Activated naive CD4-positive, alpha-beta T cell treated with anti-CD3 and anti-CD28 coated beads, Interleukin-2, amount 10 ng/mL, durations not matched to agents 7 days and 5 days (primary cell): ENCODE measurements around the gene DDI1.

Experiments used
- CTCF ChIA-PET: fragments of 350-600 bp; sonication (Branson Sonifier 250); formaldehyde crosslinking; loops from one replicate; lab custom pipeline; 2021; ENCODE audit warnings: antibody characterized with exemption; lab: Charles Lee
- DNase-seq: peaks from one replicate; pipeline ENCODE4 v3.0.0-alpha.2; 2020
- H3K27ac Mint-ChIP-seq: one replicate; pipeline ENCODE4 v1.8.0; 2021; ENCODE audit warnings: mild to moderate bottlenecking, moderate library complexity, mixed read lengths
- H3K27me3 Mint-ChIP-seq: one replicate; pipeline ENCODE4 v1.8.0; 2021; ENCODE audit warnings: mild to moderate bottlenecking, mixed read lengths
- H3K36me3 Mint-ChIP-seq: one replicate; pipeline ENCODE4 v1.8.0; 2021; ENCODE audit warnings: mixed read lengths
- H3K4me1 Mint-ChIP-seq: one replicate; pipeline ENCODE4 v1.8.0; 2021; ENCODE audit warnings: mixed read lengths
- H3K4me3 Mint-ChIP-seq: one replicate; pipeline ENCODE4 v1.8.0; 2021; ENCODE audit warnings: mild to moderate bottlenecking, moderate library complexity, mixed read lengths
- H3K9me3 Mint-ChIP-seq: one replicate; pipeline ENCODE4 v1.8.0; 2021; ENCODE audit warnings: mixed read lengths

Gene DDI1

DNA sequence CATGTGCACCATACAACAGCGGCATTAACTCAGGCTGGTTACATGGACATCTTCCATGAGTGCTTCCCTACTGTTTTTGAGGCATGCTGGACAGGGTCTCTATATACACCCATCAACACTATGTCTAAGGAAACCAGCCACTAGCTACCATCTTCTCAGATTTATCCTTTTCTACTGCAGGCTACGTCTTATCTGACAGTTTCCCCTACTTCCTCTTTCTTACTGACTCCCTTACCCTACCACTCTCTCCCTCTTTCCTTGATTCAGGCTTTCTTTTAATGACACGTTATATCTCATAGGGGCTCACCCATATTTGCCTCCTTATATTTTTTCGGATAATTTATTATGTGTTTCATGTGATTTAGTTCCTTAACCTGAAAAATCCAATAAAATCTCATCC is 41.8 kb downstream of the DDI1 start:
- H3K27me3 Mint-ChIP-seq: no peaks in the 10 kb centered on the region
- CTCF ChIA-PET: no interaction called here
- H3K4me3 Mint-ChIP-seq: no peak overlapping the region
- no peak overlapping the region for H3K27ac Mint-ChIP-seq
- H3K4me1 Mint-ChIP-seq: no peaks in the 10 kb centered on the region
- no peaks in the 10 kb centered on the region for H3K36me3 Mint-ChIP-seq
- no peaks in the 10 kb centered on the region for H3K9me3 Mint-ChIP-seq
- DNase-seq: no peak

DNA sequence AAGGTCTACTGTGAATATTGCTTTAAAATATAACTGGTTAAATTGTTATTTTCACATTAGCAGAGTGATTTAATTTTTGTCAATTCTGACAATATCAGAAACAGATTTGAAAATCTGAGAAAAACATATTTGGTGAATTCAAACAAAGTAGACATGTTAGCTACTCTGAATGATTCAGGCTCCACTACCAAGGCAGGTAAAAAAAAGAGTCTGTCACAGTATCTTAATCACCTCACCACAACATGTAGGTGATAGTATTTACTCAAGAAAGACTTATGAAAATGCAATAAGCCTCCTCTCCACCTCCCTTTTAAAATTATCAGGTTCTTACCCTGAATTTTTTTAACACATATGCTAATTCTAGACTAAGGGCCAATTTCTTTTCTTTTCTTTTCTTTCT is 42.6 kb downstream of the DDI1 start:
- Mint-ChIP-seq H3K4me1 (no peaks in the 10 kb centered on the region), H3K4me3 (no peak overlapping the region), H3K36me3 (no peaks in the 10 kb centered on the region), H3K27ac (no peak overlapping the region), H3K27me3 (no peaks in the 10 kb centered on the region), H3K9me3 (no peaks in the 10 kb centered on the region)
- DNase-seq: no peak
- CTCF ChIA-PET: no interaction called here

DNA sequence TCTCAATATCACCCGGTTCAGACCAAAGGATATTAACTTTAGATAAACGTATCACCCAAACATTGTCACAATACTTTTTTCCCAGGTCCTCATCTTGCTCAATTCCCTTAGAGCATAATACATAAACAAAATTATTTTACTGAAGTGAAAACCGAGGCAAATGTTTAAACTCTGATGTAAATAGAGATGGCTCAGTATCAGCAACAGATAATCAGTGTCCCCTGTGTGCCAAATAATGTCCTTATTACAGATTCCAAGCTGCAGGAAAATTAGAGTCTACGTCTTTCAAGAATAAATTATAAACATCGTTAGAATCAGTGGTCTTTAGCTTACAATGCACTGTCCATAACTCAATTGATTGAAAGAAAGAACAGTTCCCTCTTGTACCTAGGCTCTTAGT is 50.2 kb downstream of the DDI1 start:
- CTCF ChIA-PET: no interaction called here

More for the DNA sequence above, 50.2 kb downstream of the DDI1 start:
- Mint-ChIP-seq H3K36me3 (no peaks in the 10 kb centered on the region), H3K4me1 (no peaks in the 10 kb centered on the region), H3K27ac (no peak overlapping the region), H3K4me3 (no peak overlapping the region), H3K27me3 (no peaks in the 10 kb centered on the region), H3K9me3 (no peaks in the 10 kb centered on the region)
- no peak for DNase-seq
